GM23338 (cell line): ENCODE measurements around the gene CASP3. TPM values are rescaled to one million over a fixed set of nuclear protein-coding genes. Genes with fewer than 3 reads are reported as not detected.
A peak's percentile ranks its signal among the peaks of the same experiment; 100 is the strongest.
"Not testable (repeated sequence)": the region's sequence is repeated elsewhere in the genome, so short reads cannot be mapped to it uniquely, and the experiment has no call there.

Experiments
- ATAC-seq: fragments of 200-7000 bp; cut with Tn5 transposase; 3 replicates; pipeline ENCODE4 v1.9.1; 2020
- DNase-seq: peaks from one replicate; pipeline ENCODE4 v3.0.0-alpha.2; 2015; ENCODE audit warnings: low spot score
- H2AFZ ChIP-seq: fragments of 200-600 bp; sonication (generic); 2 replicates; pipeline ENCODE4 v1.8.0; 2016; ENCODE audit warnings: antibody characterized with exemption, mild to moderate bottlenecking, moderate library complexity
- H3F3A ChIP-seq: fragments of 200-600 bp; sonication (generic); replicated peaks from 2 replicates; pipeline ENCODE4 v1.8.0; 2017; ENCODE audit warnings: antibody characterized with exemption, mixed run types, low read depth
- H3K27ac ChIP-seq: fragments of 200-600 bp; sonication (generic); 2 replicates; pipeline ENCODE4 v1.6.1; 2016; ENCODE audit warnings: low read depth
- H3K27me3 ChIP-seq: fragments of 200-600 bp; sonication (generic); 2 replicates; pipeline ENCODE4 v1.8.0; 2016; ENCODE audit warnings: mild to moderate bottlenecking, mixed run types, moderate library complexity; ENCODE audit not compliant: insufficient read depth
- H3K36me3 ChIP-seq: fragments of 200-600 bp; sonication (generic); 2 replicates; pipeline ENCODE4 v1.8.0; 2016; ENCODE audit warnings: mild to moderate bottlenecking; ENCODE audit not compliant: insufficient read depth
- H3K4me1 ChIP-seq: fragments of 200-600 bp; sonication (generic); 2 replicates; pipeline ENCODE4 v1.8.0; 2016; ENCODE audit warnings: mild to moderate bottlenecking, moderate library complexity; ENCODE audit not compliant: insufficient read depth
- H3K4me2 ChIP-seq: fragments of 200-600 bp; sonication (generic); 2 replicates; pipeline ENCODE4 v1.7.1; 2017; ENCODE audit warnings: mixed run types
- H3K4me3 ChIP-seq: fragments of 200-600 bp; sonication (generic); 2 replicates; pipeline ENCODE4 v1.6.1; 2016; ENCODE audit warnings: mixed run types
- H3K79me2 ChIP-seq: fragments of 200-600 bp; sonication (generic); replicated peaks from 2 replicates; pipeline ENCODE4 v1.8.0; 2017; ENCODE audit warnings: mild to moderate bottlenecking; ENCODE audit not compliant: insufficient read depth
- H3K9me2 ChIP-seq: fragments of 200-600 bp; sonication (generic); 2 replicates; pipeline ENCODE4 v1.8.0; 2017; ENCODE audit not compliant: insufficient read depth
- H4K20me1 ChIP-seq: fragments of 200-600 bp; sonication (generic); replicated peaks from 2 replicates; pipeline ENCODE4 v1.8.0; 2017; ENCODE audit warnings: mild to moderate bottlenecking; ENCODE audit not compliant: insufficient read depth
- H3K27ac Mint-ChIP-seq: 2 replicates; pipeline ENCODE4 v1.8.0; 2020; ENCODE audit warnings: inconsistent platforms, mild to moderate bottlenecking, moderate library complexity, mixed read lengths
- H3K27me3 Mint-ChIP-seq: 3 replicates; pipeline ENCODE4 v1.8.0; 2022; ENCODE audit warnings: low read depth, mild to moderate bottlenecking, moderate library complexity, mixed read lengths, inconsistent platforms; ENCODE audit not compliant: insufficient read depth, poor library complexity
- H3K36me3 Mint-ChIP-seq: 3 replicates; pipeline ENCODE4 v1.8.0; 2021; ENCODE audit warnings: low read depth, mild to moderate bottlenecking, inconsistent platforms, moderate library complexity, mixed read lengths
- H3K4me1 Mint-ChIP-seq: 3 replicates; pipeline ENCODE4 v1.8.0; 2020; ENCODE audit warnings: mild to moderate bottlenecking, inconsistent platforms, mixed read lengths
- H3K4me3 Mint-ChIP-seq: 3 replicates; pipeline ENCODE4 v1.8.0; 2021; ENCODE audit warnings: moderate library complexity, mild to moderate bottlenecking, inconsistent platforms, mixed read lengths
- H3K9me3 Mint-ChIP-seq: 3 replicates; pipeline ENCODE4 v1.8.0; 2020; ENCODE audit warnings: moderate library complexity, mild to moderate bottlenecking, inconsistent platforms, mixed read lengths
- CREB1 ChIP-seq: fragments of 250-450 bp; sonication (Bioruptor Pico); IDR thresholded peaks from 2 replicates; pipeline ENCODE4 v1.5.0; 2020; ENCODE audit warnings: low read depth, mild to moderate bottlenecking, moderate library complexity
- EZH2 ChIP-seq: fragments of 200-600 bp; sonication (generic); IDR thresholded peaks from one replicate; pipeline ENCODE4 v1.8.0; 2017; ENCODE audit warnings: antibody characterized with exemption, mild to moderate bottlenecking, low read depth; ENCODE audit not compliant: unreplicated experiment
- JUNB ChIP-seq: IDR thresholded peaks from one replicate; pipeline ENCODE4 v1.6.1; 2016; ENCODE audit warnings: antibody characterized with exemption; ENCODE audit not compliant: unreplicated experiment
- POLR2AphosphoS5 ChIP-seq: IDR thresholded peaks from 2 replicates; pipeline ENCODE4 v1.6.1; 2016; ENCODE audit warnings: antibody characterized with exemption, low read depth
- STAT1 ChIP-seq: IDR thresholded peaks from one replicate; pipeline ENCODE4 v1.6.1; 2016; ENCODE audit warnings: antibody characterized with exemption; ENCODE audit not compliant: unreplicated experiment
- polyA plus RNA-seq: library from polyadenylated mRNA; unstranded; fragments of >200 nt; fragmentation: Nextera tagmentation; extraction: Ambion mirVana; gene quantifications from 2 replicates; pipeline ENCODE4 v1.2.1, GENCODE V29; 2016
- total RNA-seq: library from RNA; depleted of rRNA; stranded (reverse); fragments of >200 nt; shearing (Covaris generic); gene quantifications from 2 replicates; pipeline ENCODE4 v1.2.3, GENCODE V29; 2014
- TF ChIP-seq, protein P1 (sequence below): IDR thresholded peaks from 2 replicates; pipeline ENCODE4 v1.6.1; 2016; ENCODE audit warnings: antibody characterized with exemption
- TF ChIP-seq, protein P2 (sequence below): fragments of 250-450 bp; sonication (Bioruptor Pico); IDR thresholded peaks from 2 replicates; pipeline ENCODE4 v1.5.0; 2020; ENCODE audit warnings: mild to moderate bottlenecking, moderate library complexity
- TF ChIP-seq, protein P3 (sequence below): IDR thresholded peaks from one replicate; pipeline ENCODE4 v1.6.1; 2018; ENCODE audit warnings: antibody characterized with exemption; ENCODE audit not compliant: unreplicated experiment

CASP3 gene
- total and polyA plus RNA-seq, 2 experiments from 2014 or later, result 50.5 to 84.4 TPM

DNA sequence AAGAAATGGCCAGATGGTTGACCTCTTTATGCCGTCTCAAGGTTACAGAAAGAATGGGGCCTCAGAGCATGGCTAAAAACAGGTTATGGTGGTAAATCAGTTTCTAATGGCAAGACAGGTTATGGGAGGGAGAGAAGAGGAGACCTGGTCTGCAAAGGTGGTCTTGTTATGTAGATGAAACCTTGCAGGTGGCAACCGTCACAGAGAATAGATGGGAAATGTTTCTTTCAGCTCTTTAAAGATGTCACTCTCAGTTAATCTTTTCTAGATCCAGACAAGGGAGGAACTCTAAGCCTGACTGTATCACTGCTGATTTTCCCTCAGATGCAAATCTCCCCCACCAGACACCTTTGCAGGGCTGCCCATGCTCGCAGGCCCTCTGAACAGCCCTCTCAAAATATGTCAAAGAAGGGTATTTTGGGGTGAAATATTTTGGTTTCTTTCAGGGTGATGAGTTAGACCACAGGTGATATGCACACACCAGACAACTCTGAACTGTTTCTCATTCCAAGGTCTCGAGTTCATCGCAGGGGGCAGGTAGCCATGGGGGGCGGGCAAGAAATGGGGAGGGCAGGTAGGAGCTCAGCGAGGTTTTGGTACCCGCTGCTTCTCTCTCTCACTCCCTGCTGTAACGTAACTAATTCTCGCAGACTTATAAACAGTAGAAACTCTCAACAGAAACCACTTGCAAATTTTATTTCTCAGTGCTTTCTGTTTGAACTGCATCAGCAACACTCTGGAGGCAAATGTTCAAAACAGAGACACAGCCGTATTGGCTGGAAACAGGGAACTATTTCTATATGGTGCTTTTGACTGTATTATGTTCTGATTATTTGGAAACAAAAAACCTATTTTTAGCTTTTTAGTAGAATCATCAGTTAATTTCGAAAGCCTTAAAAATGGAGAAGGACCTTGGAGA is 32.4 kb downstream of the CASP3 start:
- H3K27ac ChIP-seq, result peak overlapping the region; percentile 92
- no peaks in the 10 kb centered on the region for H3F3A ChIP-seq
- peaks cover 7% of the 10 kb centered on the region; the same call in 1 of the 2 replicates for H3K9me2 ChIP-seq
- Mint-ChIP-seq H3K4me1 (peaks cover 20% of the 10 kb centered on the region), H3K27ac (peak overlapping the region; percentile 50), H3K36me3 (peaks cover 70% of the 10 kb centered on the region), H3K9me3 (peaks cover 70% of the 10 kb centered on the region), H3K4me3 (peak overlapping the region; percentile 52), H3K27me3 (peaks cover 6% of the 10 kb centered on the region)
- peaks cover 19% of the 10 kb centered on the region for H3K4me1 ChIP-seq
- TF ChIP-seq STAT1 (no peak), CREB1 (CRISPR knock-in tag) (0 out of 2 replicates have a peak, but pooled peaks have one; percentile 15), POLR2AphosphoS5 (no peak), EZH2 (no peak), JUNB (no peak)
- TF ChIP-seq, protein P1, sequence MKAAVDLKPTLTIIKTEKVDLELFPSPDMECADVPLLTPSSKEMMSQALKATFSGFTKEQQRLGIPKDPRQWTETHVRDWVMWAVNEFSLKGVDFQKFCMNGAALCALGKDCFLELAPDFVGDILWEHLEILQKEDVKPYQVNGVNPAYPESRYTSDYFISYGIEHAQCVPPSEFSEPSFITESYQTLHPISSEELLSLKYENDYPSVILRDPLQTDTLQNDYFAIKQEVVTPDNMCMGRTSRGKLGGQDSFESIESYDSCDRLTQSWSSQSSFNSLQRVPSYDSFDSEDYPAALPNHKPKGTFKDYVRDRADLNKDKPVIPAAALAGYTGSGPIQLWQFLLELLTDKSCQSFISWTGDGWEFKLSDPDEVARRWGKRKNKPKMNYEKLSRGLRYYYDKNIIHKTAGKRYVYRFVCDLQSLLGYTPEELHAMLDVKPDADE, result no peak
- TF ChIP-seq, protein P2, sequence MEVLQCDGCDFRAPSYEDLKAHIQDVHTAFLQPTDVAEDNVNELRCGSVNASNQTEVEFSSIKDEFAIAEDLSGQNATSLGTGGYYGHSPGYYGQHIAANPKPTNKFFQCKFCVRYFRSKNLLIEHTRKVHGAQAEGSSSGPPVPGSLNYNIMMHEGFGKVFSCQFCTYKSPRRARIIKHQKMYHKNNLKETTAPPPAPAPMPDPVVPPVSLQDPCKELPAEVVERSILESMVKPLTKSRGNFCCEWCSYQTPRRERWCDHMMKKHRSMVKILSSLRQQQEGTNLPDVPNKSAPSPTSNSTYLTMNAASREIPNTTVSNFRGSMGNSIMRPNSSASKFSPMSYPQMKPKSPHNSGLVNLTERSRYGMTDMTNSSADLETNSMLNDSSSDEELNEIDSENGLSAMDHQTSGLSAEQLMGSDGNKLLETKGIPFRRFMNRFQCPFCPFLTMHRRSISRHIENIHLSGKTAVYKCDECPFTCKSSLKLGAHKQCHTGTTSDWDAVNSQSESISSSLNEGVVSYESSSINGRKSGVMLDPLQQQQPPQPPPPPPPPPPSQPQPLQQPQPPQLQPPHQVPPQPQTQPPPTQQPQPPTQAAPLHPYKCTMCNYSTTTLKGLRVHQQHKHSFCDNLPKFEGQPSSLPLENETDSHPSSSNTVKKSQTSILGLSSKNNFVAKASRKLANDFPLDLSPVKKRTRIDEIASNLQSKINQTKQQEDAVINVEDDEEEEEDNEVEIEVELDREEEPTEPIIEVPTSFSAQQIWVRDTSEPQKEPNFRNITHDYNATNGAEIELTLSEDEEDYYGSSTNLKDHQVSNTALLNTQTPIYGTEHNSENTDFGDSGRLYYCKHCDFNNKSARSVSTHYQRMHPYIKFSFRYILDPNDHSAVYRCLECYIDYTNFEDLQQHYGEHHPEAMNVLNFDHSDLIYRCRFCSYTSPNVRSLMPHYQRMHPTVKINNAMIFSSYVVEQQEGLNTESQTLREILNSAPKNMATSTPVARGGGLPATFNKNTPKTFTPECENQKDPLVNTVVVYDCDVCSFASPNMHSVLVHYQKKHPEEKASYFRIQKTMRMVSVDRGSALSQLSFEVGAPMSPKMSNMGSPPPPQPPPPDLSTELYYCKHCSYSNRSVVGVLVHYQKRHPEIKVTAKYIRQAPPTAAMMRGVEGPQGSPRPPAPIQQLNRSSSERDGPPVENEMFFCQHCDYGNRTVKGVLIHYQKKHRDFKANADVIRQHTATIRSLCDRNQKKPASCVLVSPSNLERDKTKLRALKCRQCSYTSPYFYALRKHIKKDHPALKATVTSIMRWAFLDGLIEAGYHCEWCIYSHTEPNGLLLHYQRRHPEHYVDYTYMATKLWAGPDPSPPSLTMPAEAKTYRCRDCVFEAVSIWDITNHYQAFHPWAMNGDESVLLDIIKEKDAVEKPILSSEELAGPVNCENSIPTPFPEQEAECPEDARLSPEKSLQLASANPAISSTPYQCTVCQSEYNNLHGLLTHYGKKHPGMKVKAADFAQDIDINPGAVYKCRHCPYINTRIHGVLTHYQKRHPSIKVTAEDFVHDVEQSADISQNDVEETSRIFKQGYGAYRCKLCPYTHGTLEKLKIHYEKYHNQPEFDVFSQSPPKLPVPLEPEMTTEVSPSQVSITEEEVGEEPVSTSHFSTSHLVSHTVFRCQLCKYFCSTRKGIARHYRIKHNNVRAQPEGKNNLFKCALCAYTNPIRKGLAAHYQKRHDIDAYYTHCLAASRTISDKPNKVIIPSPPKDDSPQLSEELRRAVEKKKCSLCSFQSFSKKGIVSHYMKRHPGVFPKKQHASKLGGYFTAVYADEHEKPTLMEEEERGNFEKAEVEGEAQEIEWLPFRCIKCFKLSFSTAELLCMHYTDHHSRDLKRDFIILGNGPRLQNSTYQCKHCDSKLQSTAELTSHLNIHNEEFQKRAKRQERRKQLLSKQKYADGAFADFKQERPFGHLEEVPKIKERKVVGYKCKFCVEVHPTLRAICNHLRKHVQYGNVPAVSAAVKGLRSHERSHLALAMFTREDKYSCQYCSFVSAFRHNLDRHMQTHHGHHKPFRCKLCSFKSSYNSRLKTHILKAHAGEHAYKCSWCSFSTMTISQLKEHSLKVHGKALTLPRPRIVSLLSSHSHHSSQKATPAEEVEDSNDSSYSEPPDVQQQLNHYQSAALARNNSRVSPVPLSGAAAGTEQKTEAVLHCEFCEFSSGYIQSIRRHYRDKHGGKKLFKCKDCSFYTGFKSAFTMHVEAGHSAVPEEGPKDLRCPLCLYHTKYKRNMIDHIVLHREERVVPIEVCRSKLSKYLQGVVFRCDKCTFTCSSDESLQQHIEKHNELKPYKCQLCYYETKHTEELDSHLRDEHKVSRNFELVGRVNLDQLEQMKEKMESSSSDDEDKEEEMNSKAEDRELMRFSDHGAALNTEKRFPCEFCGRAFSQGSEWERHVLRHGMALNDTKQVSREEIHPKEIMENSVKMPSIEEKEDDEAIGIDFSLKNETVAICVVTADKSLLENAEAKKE (CRISPR knock-in tag), result peak; percentile 65; the same call in 1 of the 2 replicates
- TF ChIP-seq, protein P3, sequence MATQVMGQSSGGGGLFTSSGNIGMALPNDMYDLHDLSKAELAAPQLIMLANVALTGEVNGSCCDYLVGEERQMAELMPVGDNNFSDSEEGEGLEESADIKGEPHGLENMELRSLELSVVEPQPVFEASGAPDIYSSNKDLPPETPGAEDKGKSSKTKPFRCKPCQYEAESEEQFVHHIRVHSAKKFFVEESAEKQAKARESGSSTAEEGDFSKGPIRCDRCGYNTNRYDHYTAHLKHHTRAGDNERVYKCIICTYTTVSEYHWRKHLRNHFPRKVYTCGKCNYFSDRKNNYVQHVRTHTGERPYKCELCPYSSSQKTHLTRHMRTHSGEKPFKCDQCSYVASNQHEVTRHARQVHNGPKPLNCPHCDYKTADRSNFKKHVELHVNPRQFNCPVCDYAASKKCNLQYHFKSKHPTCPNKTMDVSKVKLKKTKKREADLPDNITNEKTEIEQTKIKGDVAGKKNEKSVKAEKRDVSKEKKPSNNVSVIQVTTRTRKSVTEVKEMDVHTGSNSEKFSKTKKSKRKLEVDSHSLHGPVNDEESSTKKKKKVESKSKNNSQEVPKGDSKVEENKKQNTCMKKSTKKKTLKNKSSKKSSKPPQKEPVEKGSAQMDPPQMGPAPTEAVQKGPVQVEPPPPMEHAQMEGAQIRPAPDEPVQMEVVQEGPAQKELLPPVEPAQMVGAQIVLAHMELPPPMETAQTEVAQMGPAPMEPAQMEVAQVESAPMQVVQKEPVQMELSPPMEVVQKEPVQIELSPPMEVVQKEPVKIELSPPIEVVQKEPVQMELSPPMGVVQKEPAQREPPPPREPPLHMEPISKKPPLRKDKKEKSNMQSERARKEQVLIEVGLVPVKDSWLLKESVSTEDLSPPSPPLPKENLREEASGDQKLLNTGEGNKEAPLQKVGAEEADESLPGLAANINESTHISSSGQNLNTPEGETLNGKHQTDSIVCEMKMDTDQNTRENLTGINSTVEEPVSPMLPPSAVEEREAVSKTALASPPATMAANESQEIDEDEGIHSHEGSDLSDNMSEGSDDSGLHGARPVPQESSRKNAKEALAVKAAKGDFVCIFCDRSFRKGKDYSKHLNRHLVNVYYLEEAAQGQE, result no peak
- no peak overlapping the region for H2AFZ ChIP-seq
- H3K36me3 ChIP-seq, result peaks cover 12% of the 10 kb centered on the region; the same call in 1 of the 2 replicates
- H3K4me2 ChIP-seq, result peak overlapping the region; percentile 67
- ATAC-seq (peak; percentile 80), DNase-seq (peak; percentile 54)
- no peaks in the 10 kb centered on the region for H3K27me3 ChIP-seq
- no peaks in the 10 kb centered on the region for H3K79me2 ChIP-seq
- peak overlapping the region; percentile 31; the same call in 1 of the 2 replicates for H3K4me3 ChIP-seq
- no peaks in the 10 kb centered on the region for H4K20me1 ChIP-seq

DNA sequence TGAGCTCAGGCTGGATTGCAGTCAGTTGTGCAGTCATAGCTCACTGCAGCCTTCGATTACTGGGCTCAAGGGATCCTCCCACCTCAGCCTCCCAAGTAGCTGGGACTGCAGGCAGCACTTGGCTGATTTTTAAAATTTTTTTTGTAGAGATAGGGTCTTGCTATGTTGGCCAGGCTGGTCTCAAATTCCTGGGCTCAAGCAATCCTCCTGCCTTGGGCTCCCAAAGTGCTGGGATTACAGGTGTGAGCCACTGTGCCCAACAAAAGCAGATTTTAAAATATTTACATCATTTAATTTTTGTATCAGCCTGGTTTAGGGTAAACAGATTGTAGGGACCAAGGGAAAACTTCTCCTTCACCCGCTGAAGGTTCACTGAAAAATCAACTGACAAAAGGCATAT is 33.1 kb downstream of the CASP3 start:
- not testable (repeated sequence) for H3K79me2 ChIP-seq, H3K4me3 ChIP-seq, DNase-seq, H3K9me2 ChIP-seq, H2AFZ ChIP-seq, H3F3A ChIP-seq, H3K27ac Mint-ChIP-seq, ATAC-seq, H3K4me3 Mint-ChIP-seq, H3K27me3 ChIP-seq, H4K20me1 ChIP-seq, H3K27me3 Mint-ChIP-seq
- Mint-ChIP-seq H3K9me3 (peaks cover 70% of the 10 kb centered on the region), H3K4me1 (peaks cover 20% of the 10 kb centered on the region), H3K36me3 (peaks cover 65% of the 10 kb centered on the region)
- Histone ChIP-seq H3K27ac (peak overlapping the region; percentile 92), H3K4me1 (peaks cover 26% of the 10 kb centered on the region), H3K36me3 (peaks cover 12% of the 10 kb centered on the region; the same call in 1 of the 2 replicates), H3K4me2 (peak overlapping the region; percentile 67; the same call in 1 of the 2 replicates)
